ENCODE measurements around the gene RIPOR2. TPM values are rescaled to one million over a fixed set of nuclear protein-coding genes. Genes with fewer than 3 reads are reported as not detected.

Gene RIPOR2
- total RNA-seq, 1 donor = 5.2 TPM

- DNase-seq (ENCODE audit: low read depth) = no peak
- no peak overlapping the region for H3K4me3 ChIP-seq (ENCODE audit: low read depth, low read length)
- TF ChIP-seq CTCF (IDR thresholded peaks at IDR 0.05; ENCODE audit: insufficient read depth, low read depth, low read length) = no peak
Observed at GRCh38 chr6:24979176-24979575, 43.4 kb upstream of the RIPOR2 start.

- no peak for DNase-seq (ENCODE audit: low read depth)
- TF ChIP-seq CTCF (IDR thresholded peaks at IDR 0.05; ENCODE audit: insufficient read depth, low read depth, low read length) = no peak
- H3K4me3 ChIP-seq (ENCODE audit: low read depth, low read length) = no peak overlapping the region
Observed at GRCh38 chr6:24974182-24975171, 38.7 kb upstream of the RIPOR2 start.

GRCh38 chr6:24972311-24972958 is 36.7 kb upstream of the RIPOR2 start:
- DNase-seq (ENCODE audit: low read depth) = no peak
- no peak for TF ChIP-seq CTCF (IDR thresholded peaks at IDR 0.05; ENCODE audit: insufficient read depth, low read depth, low read length)
- no peak overlapping the region for H3K4me3 ChIP-seq (ENCODE audit: low read depth, low read length)

GRCh38 chr6:24971067-24971466 is 35.3 kb upstream of the RIPOR2 start:
- no peak for DNase-seq (ENCODE audit: low read depth)
- H3K4me3 ChIP-seq (ENCODE audit: low read depth, low read length) = no peak overlapping the region
- no peak for TF ChIP-seq CTCF (IDR thresholded peaks at IDR 0.05; ENCODE audit: insufficient read depth, low read depth, low read length)

- no peak overlapping the region for H3K4me3 ChIP-seq (ENCODE audit: low read depth, low read length)
- no peak for DNase-seq (ENCODE audit: low read depth)
- TF ChIP-seq CTCF (IDR thresholded peaks at IDR 0.05; ENCODE audit: insufficient read depth, low read depth, low read length) = no peak
Observed at GRCh38 chr6:24969343-24969860, 33.6 kb upstream of the RIPOR2 start.

- H3K4me3 ChIP-seq (ENCODE audit: low read depth, low read length) = no peak overlapping the region
- TF ChIP-seq CTCF (IDR thresholded peaks at IDR 0.05; ENCODE audit: insufficient read depth, low read depth, low read length) = no peak
- no peak for DNase-seq (ENCODE audit: low read depth)
Observed at GRCh38 chr6:24968783-24969182, 33.0 kb upstream of the RIPOR2 start.
